HG02798 (cell line): ENCODE results near the gene CAPZB.

Experiments
- ATAC-seq: cut with Tn5 transposase; IDR thresholded peaks from one replicate; pipeline ENCODE4 v1.9.1; 2021; ENCODE audit warnings: mild to moderate bottlenecking; ENCODE audit not compliant: unreplicated experiment, poor library complexity

CAPZB gene

DNA sequence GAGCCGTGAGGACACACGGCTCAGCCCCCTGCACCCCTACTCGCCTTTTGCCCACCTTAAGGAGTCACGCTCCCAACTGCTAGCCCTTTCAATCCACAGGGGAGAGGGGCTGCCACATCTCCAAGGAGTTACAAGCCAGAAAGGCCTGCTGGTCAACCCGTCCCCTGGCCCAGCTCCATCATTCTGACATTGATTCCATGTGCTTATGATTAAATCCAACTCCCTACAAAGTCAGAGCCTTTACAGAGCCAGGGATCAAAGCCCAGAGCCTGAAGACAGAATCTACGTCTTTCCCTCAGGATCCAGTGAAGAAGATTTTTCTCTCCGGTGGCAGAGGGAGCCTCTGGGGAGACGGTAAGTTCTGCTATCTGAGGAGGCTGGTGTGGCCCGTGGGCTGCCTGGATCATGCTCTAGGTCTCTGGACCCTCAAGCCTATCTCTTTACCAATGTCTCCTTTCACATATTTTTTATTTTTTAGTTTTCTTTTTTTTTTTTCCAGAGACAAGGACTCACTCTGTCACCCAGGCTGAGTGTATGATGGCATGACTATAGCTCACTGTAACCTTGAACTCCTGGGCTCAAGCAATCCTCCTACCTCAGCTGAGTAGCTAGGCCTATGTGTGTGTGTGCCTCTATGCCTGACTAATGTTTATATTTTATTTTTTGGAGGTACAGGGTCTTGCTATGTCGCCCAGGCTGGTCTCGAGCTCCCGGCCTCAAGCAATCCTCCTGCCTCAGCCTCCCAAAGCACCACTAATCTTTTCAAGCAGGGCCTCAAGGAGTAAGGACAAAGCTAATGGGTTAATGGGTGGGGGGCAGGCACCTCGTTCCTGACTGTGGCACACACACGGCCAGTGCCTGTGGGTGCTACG is 111.9 kb downstream of the CAPZB start:
- no peak for ATAC-seq

GRCh38 chr1:19372602-19373001 is 112.7 kb downstream of the CAPZB start:
- ATAC-seq, result no peak

DNA sequence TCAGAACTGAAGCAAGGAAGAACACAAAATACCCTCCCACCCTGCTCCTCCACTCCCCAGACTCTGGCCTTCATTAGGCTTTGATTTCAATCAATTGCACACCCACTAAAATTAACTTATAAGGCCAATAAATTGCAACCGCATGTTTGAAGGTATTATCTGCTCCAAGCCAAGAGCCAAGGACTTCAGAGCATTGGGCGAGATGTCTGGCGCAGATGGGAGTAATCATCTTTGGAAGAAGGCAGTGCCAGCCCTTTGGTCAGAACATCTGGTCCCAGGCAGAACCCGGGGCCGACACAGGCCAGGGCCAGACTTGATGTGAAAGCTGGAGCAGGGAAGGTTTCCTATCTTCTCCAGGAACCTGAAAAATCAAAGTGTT is 113.2 kb downstream of the CAPZB start:
- ATAC-seq, result no peak

DNA sequence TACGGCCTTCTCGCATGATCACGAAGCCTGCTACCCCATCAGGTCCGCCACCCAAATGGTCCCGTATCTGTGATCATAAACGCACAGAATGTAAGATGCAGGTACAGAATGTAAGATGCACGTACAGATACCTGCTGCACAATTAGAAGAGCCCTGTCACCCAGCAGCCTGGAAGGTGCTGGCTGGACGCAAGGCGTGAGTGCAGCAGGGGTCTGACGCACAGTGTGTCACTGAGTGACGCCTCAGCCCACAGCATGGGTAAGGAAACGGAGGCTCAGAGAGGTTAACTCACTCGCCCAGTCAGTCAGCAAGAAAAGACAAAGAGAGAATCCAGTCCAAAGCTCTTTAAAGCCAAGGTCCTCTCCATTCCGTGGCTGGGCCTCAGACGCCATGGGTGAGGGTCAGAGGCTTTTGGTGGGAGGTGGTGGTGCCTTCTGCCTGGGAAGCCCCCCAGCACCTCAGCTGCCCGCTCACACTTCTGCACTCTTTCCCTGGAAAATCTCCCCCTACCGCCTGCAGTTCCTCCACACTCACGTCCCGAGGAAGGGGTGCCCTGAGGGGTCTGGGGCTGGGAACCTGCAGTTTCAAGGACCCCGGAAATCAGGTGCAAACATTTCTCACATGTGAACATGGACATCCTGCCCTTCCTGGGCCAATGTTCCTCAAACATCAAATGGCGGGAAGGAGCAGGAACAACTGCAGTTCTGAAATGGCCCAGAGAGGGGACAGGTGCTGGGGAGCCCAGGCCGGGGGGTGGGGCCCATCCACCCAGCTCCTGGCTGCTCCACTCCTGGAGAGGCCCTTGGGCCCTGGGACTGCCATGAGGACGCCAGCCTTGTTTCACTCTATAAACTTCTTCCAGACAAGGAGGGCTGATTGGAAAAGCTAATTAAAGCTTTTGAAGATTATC is 113.9 kb downstream of the CAPZB start:
- no peak for ATAC-seq

DNA sequence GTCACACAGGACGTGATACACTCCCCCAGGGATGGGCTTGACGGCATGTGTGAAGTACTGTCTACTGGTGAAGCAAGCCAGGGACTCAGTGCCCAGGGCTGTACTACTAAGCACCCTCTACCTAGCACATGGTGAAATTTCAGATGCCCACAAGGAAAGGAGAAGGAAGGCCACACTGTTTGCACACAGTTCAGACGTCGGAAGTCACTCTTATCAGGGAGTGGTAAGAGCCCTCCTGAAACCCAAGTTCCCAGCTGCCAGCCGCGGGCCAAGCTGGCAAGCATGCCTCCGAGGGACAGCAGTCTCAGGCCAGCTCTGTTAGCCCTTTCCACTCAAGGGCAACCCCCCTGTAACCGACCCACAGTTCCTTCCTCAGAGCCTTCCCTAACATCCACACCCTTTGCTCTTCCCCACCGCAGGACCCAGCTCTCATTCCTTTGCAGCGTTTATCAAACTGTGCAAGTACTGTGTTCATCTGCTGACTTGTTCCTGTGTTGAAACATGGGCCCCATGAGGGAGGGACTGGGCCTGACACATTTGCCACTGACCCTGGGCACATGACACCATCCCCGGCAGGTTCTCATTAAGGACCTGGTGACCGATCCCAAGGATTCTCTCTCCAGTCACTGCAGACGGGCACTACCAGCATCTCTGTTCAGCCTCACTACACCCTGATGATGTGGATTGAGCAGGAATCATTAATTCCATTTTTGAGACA is 114.7 kb downstream of the CAPZB start:
- ATAC-seq, result no peak

DNA sequence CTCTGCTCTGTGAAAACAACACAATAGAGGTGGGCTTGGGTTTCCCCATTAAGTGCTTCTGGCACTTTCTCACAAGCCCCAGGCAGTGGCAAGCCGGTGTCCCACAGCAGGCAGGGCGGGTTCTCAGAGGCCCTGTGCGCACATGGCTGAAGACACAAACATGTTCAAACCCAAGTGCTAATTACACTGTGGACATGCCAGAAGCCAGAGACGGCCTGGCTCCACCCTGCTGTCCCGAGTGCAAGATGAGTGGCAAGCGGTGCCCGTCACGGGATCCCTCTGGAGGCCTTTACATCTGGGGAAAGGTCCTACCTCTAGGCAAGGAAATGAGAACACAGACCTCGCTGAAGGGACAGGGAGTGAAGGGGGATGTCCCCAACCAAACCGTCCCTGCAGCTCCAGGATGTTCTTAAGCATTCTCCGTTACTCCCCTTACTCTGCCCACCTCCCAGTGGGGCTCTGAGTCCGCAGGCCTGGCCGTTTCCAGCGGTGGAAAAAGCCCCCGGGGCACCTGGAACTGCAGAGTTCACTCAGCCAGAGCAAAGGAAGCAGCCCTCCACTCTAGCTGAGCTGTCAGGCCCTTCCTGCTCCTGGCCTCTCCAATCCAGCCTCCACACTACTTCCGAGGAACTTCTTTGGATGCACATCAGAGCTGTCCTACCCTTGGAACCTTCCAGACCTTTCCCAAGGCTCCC is 115.8 kb downstream of the CAPZB start:
- ATAC-seq, result no peak

- ATAC-seq, result no peak
Measured at GRCh38 chr1:19368964-19369363, 116.4 kb downstream of the CAPZB start.

DNA sequence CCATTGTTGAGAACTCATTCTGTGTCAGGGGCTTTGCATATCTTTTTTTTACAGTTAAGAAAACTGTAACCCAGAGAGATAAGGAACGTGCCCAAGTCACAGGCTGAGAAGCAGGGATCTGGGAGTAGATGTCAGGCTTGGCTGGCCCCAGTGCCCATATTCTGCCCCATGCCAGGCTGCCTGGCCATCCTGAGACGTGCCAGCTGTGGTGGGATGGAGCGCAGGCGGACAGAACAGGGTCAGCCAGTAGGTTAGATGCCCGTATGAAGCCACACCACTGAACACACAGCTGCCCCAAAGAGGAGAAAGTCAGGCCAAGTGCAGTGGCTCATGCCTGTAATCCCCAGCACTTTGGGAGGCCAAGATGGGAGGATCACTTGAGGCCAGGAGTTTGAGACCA is 117.3 kb downstream of the CAPZB start:
- ATAC-seq, result no peak

GRCh38 chr1:19367584-19368041 is 117.7 kb downstream of the CAPZB start:
- no peak for ATAC-seq

DNA sequence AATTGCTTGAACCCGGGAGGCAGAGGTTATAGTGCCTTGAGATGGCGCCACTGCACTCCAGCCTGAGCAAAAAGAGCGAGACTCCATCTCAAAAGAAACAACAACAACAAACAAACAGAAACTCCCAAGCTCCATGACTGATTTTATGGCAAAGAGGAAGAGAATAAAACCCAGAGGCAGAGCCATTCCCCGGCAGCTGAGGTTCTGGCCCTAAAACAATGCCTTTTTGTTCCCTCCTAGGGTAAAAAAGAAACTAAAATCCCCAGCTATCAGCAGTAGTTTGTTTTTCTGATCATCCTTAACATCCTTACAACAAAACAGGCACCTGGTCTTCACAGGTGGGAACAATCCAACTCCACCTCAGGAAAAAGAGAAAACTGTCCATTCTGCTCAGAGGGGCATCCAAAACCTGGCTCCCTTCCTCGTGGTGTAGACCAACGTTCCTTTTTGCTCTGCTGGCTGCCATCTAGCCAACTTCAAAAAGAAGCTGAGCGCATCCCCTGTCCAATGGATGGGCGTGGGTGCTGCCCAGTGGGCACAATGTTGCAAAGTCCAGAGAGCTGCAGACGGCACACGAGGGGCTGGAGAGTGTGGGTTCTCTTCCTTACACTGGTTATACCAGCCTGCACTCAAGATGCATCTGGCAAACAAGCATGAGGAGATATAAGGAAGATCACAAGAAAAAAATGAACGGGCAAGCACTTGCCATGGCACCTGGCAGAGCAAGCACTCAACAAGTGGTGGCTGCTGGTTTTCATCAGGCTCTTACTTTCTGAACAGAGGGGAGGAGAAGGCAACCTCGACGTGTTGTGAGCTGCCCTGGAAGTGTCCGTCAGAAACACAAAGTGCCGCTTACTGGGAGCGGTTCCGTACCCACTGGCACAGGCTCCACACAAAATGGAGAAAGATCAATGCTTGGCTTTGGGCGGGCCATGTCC is 118.5 kb downstream of the CAPZB start:
- no peak for ATAC-seq

GRCh38 chr1:19365721-19366120 is 119.6 kb downstream of the CAPZB start:
- no peak for ATAC-seq

DNA sequence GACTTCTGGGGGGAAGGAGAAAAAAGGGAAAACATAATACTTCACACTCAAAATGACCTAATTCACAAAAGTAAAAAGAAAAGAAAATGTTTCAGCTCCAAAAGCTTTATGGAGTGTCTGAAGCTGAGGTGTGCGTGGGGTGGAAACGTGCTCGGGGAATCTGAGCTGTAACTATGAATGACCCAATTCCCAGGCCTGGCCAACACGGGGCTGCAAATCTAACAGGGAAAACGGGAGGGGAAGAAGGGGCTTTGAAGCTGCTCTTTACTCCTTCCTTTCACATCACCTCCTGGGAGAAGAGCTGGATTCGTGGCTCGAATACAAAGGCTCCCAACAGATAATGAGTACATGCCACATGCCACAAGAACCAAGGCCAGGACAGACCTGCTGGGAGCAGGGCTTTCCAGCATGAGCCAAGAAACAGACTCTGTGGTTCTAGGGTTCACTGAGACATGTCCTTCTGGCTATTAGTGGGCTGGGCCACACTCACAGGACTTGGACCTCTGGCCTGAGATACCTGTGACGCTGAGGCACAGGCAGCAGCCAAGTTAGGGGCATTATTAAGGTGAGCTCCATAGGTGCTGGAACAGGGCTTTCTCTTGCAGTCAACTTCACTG is 121.7 kb downstream of the CAPZB start:
- ATAC-seq, result no peak

- ATAC-seq, result no peak
Measured at GRCh38 chr1:19361611-19362147, 123.7 kb downstream of the CAPZB start.

DNA sequence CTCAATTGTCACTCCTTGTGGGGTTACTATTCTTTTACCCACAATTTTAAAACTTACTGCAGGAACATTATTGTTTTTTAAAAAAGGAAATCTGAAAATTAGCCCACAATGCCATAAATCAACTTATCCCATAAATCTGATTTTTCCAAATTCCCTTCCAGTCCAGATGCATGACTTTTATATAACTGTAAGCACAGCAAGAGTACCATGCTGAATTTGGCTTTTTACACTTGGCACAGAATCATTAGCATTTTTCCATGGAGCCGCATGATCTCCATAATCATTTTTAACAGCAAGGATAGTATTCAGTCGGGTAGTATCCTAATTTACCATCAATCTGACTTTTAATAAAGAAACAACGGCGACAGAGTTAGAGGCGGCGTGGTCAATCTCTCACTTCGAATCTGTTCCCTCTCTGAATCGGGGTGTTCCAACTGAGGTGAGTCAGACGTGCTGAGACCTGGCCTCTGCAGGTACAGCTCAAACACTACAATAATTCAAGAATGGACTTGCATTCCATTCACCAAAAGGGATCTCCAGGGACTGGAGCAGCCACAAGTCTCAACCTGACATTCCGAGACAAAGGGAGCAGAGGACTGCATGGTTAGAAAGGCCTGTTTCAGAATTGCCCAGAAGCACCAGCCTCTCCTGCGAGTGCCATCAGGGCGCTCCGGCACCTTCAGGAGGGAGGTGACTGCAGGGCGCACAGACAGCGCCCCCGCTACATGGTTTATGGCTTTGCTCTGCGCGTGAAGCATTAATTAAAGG is 124.3 kb downstream of the CAPZB start:
- no peak for ATAC-seq

DNA sequence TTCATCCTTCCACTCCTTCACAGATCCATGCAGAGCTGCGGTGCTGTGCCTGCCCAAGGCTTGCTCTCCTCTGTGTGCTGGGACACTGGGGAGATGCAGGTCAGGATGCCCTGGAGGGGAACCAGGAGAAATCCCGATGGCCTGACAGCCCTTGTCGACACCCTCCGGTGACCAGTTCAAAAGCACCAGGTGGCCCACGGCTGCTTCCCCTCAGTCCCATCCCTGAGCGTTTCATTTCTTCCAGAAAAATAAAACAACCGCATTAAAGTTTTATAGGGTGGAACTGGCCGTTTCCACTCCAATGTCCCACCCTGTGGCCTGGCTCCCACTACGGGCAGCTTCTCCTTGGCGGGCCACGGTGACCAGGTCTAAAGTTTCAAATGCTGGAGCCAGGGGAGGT is 124.9 kb downstream of the CAPZB start:
- no peak for ATAC-seq

GRCh38 chr1:19360016-19360415 is 125.3 kb downstream of the CAPZB start:
- no peak for ATAC-seq

GRCh38 chr1:19359357-19359756 is 126.0 kb downstream of the CAPZB start:
- no peak for ATAC-seq

- no peak for ATAC-seq
Measured at GRCh38 chr1:19358710-19359109, 126.6 kb downstream of the CAPZB start.
